Epidermal melanocyte (primary cell): ENCODE data around the gene ATP5ME.
"Not testable (repeated sequence)": the region's sequence is repeated elsewhere in the genome, so short reads cannot be mapped to it uniquely, and the experiment has no call there.

ENCODE experiments used
- DNase-seq: peaks from one replicate; pipeline ENCODE4 v3.0.0; 2011; ENCODE audit warnings: low spot score; ENCODE audit not compliant: insufficient read length

The ATP5ME gene

GRCh38 chr4:656436-657337 lies 17.4 kb downstream of the ATP5ME start:
- DNase-seq, result no peak

GRCh38 chr4:655464-656151 lies 18.5 kb downstream of the ATP5ME start:
- DNase-seq, result no peak

- no peak for DNase-seq
These were observed 19.1 kb downstream of the ATP5ME start for GRCh38 chr4:654871-655463.

GRCh38 chr4:654503-654845 lies 19.6 kb downstream of the ATP5ME start:
- no peak for DNase-seq

- DNase-seq, result no peak
These were observed 20.1 kb downstream of the ATP5ME start for GRCh38 chr4:653831-654502.

- DNase-seq, result no peak
These were observed 20.8 kb downstream of the ATP5ME start for GRCh38 chr4:653080-653821.

GRCh38 chr4:651884-652642 lies 22.0 kb downstream of the ATP5ME start:
- no peak for DNase-seq

- no peak for DNase-seq
These were observed 22.9 kb downstream of the ATP5ME start for GRCh38 chr4:650951-651883.

- no peak for DNase-seq
These were observed 23.6 kb downstream of the ATP5ME start for GRCh38 chr4:650461-650860.

- no peak for DNase-seq
These were observed 24.2 kb downstream of the ATP5ME start for GRCh38 chr4:649751-650310.

- DNase-seq, result no peak
These were observed 24.8 kb downstream of the ATP5ME start for GRCh38 chr4:649293-649625.

GRCh38 chr4:648579-649292 lies 25.3 kb downstream of the ATP5ME start:
- no peak for DNase-seq

GRCh38 chr4:647481-647880 lies 26.6 kb downstream of the ATP5ME start:
- no peak for DNase-seq

- no peak for DNase-seq
These were observed 27.6 kb downstream of the ATP5ME start for GRCh38 chr4:646460-646859.

GRCh38 chr4:642366-642765 lies 31.7 kb downstream of the ATP5ME start:
- not testable (repeated sequence) for DNase-seq

- DNase-seq, result no peak
These were observed 36.4 kb downstream of the ATP5ME start for GRCh38 chr4:637536-638280.

- no peak for DNase-seq
These were observed 37.4 kb downstream of the ATP5ME start for GRCh38 chr4:636628-637159.
